Effector memory CD4-positive, alpha-beta T cell (primary cell): ENCODE measurements around the gene ADAM33.

ENCODE experiments used
- DNase-seq, 3 donors: peaks; one replicate each; pipeline ENCODE4 v3.0.0-alpha.2; 2020
- H3K27ac ChIP-seq: 2 replicates; pipeline ENCODE4 v1.7.0; 2013; ENCODE audit warnings: mild to moderate bottlenecking, low read length, moderate library complexity; ENCODE audit not compliant: insufficient read depth, poor library complexity, severe bottlenecking
- H3K27me3 ChIP-seq: replicated peaks from 2 replicates; pipeline ENCODE4 v1.7.0; 2013; ENCODE audit warnings: mild to moderate bottlenecking, low read length; ENCODE audit not compliant: insufficient read depth, control insufficient read depth, poor library complexity, severe bottlenecking
- H3K36me3 ChIP-seq: 2 replicates; pipeline ENCODE4 v1.7.0; 2013; ENCODE audit warnings: mild to moderate bottlenecking, low read length, moderate library complexity; ENCODE audit not compliant: control insufficient read depth, insufficient read depth
- H3K4me1 ChIP-seq: 2 replicates; pipeline ENCODE4 v1.7.0; 2013; ENCODE audit warnings: low read length, mild to moderate bottlenecking; ENCODE audit not compliant: control insufficient read depth, insufficient read depth, poor library complexity, severe bottlenecking
- H3K4me3 ChIP-seq: 2 replicates; pipeline ENCODE4 v1.7.0; 2013; ENCODE audit warnings: low read length, low read depth, mild to moderate bottlenecking; ENCODE audit not compliant: insufficient read depth, poor library complexity, severe bottlenecking
- H3K9me3 ChIP-seq: 2 replicates; pipeline ENCODE4 v1.7.0; 2013; ENCODE audit warnings: mild to moderate bottlenecking, low read length, moderate library complexity; ENCODE audit not compliant: control insufficient read depth

Gene ADAM33

GRCh38 chr20:3669710-3670367 lies 12.0 kb downstream of the ADAM33 start:
- Histone ChIP-seq H3K9me3 (no peaks in the 10 kb centered on the region), H3K4me1 (peaks cover 18% of the 10 kb centered on the region), H3K4me3 (no peak overlapping the region), H3K27me3 (peaks cover 19% of the 10 kb centered on the region), H3K27ac (no peak overlapping the region), H3K36me3 (no peaks in the 10 kb centered on the region)
- DNase-seq: no peak

DNA sequence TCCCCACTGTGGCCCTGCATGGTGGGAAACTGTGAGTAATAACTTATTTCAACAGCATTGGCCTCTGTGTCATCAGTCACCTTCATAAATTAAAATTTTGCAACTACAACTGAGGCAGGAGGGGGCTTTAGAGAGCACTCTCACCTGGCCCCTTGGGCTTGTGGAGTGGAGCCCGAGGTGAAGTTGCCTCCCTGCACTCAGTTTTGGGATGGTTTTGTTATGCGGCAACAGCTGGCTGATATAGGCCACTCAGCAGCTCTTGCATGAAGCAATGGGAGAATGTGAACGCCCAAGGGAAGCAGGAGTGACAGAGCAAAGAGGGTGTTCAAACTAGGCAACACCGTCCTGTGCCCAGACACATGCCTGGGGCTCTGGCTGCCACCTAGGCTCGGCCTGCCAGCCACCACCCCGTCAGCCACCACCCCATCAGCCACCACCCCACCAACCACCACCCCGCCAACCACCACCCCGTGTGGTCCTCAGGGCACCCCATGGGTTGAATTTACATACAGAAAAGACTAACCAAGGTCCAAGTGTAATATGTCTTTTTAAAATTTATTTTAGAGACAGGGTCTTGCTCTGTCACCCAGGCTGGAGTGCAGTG lies 14.3 kb downstream of the ADAM33 start:
- Histone ChIP-seq H3K4me1 (peaks cover 15% of the 10 kb centered on the region), H3K27me3 (peaks cover 9% of the 10 kb centered on the region), H3K27ac (no peak overlapping the region), H3K4me3 (no peak overlapping the region), H3K36me3 (no peaks in the 10 kb centered on the region), H3K9me3 (no peaks in the 10 kb centered on the region)
- no peak for DNase-seq

GRCh38 chr20:3663858-3664257 lies 18.0 kb downstream of the ADAM33 start:
- no peak overlapping the region for H3K4me3 ChIP-seq
- no peak overlapping the region for H3K27ac ChIP-seq
- peaks cover 21% of the 10 kb centered on the region for H3K27me3 ChIP-seq
- no peak for DNase-seq
- peaks cover 12% of the 10 kb centered on the region for H3K4me1 ChIP-seq
- H3K36me3 ChIP-seq: no peaks in the 10 kb centered on the region
- H3K9me3 ChIP-seq: no peaks in the 10 kb centered on the region

GRCh38 chr20:3663031-3663701 lies 18.6 kb downstream of the ADAM33 start, which contains the start of gene GFRA4:
Gene GFRA4, minus strand, starts transcription at chr20:3663399. Its CDS starts 0 bp downstream, at chr20:3663399.
- Histone ChIP-seq H3K27ac (no peak within 1 kb of the TSS), H3K27me3 (peaks cover 21% of the 10 kb centered on the region)

GRCh38 chr20:3661814-3662665 lies 19.8 kb downstream of the ADAM33 start:
- Histone ChIP-seq H3K4me3 (no peak overlapping the region), H3K9me3 (no peaks in the 10 kb centered on the region), H3K27ac (no peak overlapping the region), H3K27me3 (peaks cover 21% of the 10 kb centered on the region), H3K4me1 (peaks cover 12% of the 10 kb centered on the region), H3K36me3 (no peaks in the 10 kb centered on the region)
- DNase-seq: no peak

More at GRCh38 chr20:3663031-3663701, 18.6 kb downstream of the ADAM33 start, which contains the start of gene GFRA4:
- DNase-seq: no peak
- Histone ChIP-seq H3K4me1 (peaks cover 12% of the 10 kb centered on the region), H3K9me3 (no peaks in the 10 kb centered on the region), H3K36me3 (no peaks in the 10 kb centered on the region), H3K4me3 (no peak within 1 kb of the TSS)

DNA sequence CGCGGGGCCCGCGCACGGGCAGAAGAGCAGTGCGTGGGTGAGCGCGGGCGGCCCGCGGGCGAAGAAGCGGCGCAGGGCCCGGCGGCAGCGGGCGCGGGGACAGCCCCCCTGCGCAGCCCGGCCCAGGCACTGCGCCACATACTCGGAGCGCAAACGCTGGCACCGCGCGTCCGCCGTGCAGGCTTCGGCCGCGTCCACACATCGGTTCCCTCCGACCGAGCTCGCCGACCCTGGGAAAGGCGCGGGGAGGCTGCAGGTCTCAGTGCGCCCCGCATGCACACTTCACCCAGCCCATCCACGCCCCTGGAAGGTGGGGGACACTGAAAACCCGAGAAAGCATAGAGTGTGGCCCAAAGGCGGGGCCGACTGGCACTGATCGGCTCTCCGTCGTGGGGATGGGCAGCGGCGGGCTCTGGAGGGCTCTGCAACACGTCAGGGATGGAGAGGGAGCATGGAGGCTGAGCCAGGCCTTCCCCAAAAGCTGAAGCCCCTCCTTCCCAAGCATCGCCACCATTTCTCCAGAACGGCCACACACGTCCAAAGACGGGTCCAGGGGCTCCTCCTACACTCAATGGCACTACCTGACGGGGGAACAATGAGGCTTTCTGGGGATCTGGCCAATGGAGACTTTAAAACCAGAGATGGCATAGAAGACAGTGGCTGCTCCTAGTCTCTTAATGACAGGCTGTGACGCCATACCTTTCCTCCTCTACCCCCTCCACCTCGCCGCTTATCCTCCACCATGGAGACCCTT lies 20.6 kb downstream of the ADAM33 start:
- Histone ChIP-seq H3K4me1 (peaks cover 9% of the 10 kb centered on the region), H3K36me3 (no peaks in the 10 kb centered on the region), H3K27ac (no peak overlapping the region), H3K4me3 (no peak overlapping the region), H3K9me3 (no peaks in the 10 kb centered on the region), H3K27me3 (peaks cover 21% of the 10 kb centered on the region)
- no peak for DNase-seq

DNA sequence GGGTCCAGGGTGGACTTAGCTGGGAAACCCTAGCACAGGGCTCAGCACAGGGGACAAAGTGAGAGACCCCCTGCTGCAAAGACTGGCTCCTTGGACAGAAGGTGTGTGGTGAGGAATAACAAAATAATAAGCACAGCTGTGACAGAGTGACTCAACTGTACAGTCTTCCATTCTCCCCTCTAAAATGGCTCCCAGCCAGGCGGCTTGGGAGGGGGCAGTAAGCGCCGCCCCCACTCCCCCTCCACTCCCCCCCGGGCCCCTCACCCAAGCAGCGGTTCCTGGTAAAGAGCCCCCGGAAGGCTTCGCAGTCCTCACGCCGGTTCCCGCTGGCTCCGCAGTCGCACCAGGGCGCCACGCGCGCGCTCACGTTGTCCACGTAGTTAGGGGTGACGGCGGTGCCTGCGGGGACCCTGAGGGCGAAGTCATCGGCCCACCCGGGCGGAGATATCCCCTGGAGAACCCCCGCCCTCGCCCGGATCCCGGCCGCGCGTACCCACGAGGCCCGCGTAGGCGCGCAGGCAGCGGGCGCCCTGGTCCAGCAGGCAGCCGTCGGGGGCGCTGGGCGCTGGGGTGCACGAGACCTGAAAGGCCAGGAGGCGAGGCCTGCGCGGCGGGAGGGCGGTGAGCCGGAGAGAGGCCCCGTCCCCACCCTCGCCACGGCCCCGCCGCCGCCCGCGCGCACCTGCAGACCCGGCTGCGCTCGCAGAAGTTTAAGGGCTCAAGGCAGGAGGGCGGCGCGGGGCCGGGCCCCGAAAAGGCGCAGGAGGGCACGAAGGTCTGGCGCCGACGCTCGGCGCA lies 21.3 kb downstream of the ADAM33 start:
- Histone ChIP-seq H3K4me1 (peaks cover 4% of the 10 kb centered on the region), H3K27ac (no peak overlapping the region), H3K9me3 (no peaks in the 10 kb centered on the region), H3K4me3 (no peak overlapping the region), H3K27me3 (peaks cover 21% of the 10 kb centered on the region), H3K36me3 (no peaks in the 10 kb centered on the region)
- no peak for DNase-seq

GRCh38 chr20:3659492-3660261 lies 22.1 kb downstream of the ADAM33 start:
- Histone ChIP-seq H3K27ac (no peak overlapping the region), H3K4me3 (no peak overlapping the region), H3K9me3 (no peaks in the 10 kb centered on the region), H3K36me3 (no peaks in the 10 kb centered on the region), H3K27me3 (peaks cover 21% of the 10 kb centered on the region), H3K4me1 (no peaks in the 10 kb centered on the region)
- DNase-seq: no peak
